Esophagus squamous epithelium (tissue), 4 donors: ENCODE data around the gene ZNF446.

Source experiments
- CTCF ChIP-seq, 6 experiments: fragments of 450-650 bp in 4 of 6; fragments of 200-600 bp in 2 of 6; sonication (generic) in 2 of 6; IDR thresholded peaks; one replicate each; pipeline ENCODE4 v1.5.1; 2016 to 2019; ENCODE audit warnings: antibody characterized with exemption in 6 of 6, mild to moderate bottlenecking in 4 of 6, moderate library complexity in 4 of 6
- POLR2A ChIP-seq, 4 donors: fragments of 450-650 bp; IDR thresholded peaks; one replicate each; pipeline ENCODE4 v1.6.1; 2017; ENCODE audit warnings: antibody characterized with exemption in 4 of 4, mild to moderate bottlenecking in 4 of 4, moderate library complexity in 3 of 4

GRCh38 chr19:58498316-58499020 is 22.3 kb downstream of the ZNF446 start:
- TF ChIP-seq CTCF (IDR thresholded peaks at IDR 0.05): no peak
- TF ChIP-seq POLR2A (IDR thresholded peaks at IDR 0.05): no peak
